Left kidney (tissue), 8 donors: ENCODE results near the gene TMEM123. TPM values are rescaled to one million over a fixed set of nuclear protein-coding genes. Genes with fewer than 3 reads are reported as not detected.

Experiments used
- DNase-seq: peaks from one replicate; pipeline ENCODE4 v3.0.0-alpha.2; 2013
- long read RNA-seq, 8 donors: transcript quantifications; one replicate each; lab custom pipeline, GENCODE V29; 2026
- polyA plus RNA-seq: library from polyadenylated mRNA; unstranded; fragments of 120-200 nt; gene quantifications from one replicate; pipeline ENCODE4 v1.2.1, GENCODE V29; 2013; ENCODE audit not compliant: insufficient read length

The TMEM123 gene
- polyA plus RNA-seq: 301 TPM
- long read RNA-seq, donor 1, transcript TMEM123-202 (5 exons, 3,579 nt): major isoform, 83 of 176 reads
- long read RNA-seq, donor 1, transcript TMEM123-206 (3 exons, 549 nt): minor isoform, 62 of 176 reads
- long read RNA-seq, donor 1, partial matches to known transcripts: 30 of 176 reads
- long read RNA-seq, donor 1, other reads (novel, unspliced or antisense): 0 of 176 reads
- long read RNA-seq, donor 2, transcript TMEM123-202 (5 exons, 3,579 nt): major isoform, 70 of 121 reads
- long read RNA-seq, donor 2, transcript TMEM123-206 (3 exons, 549 nt): minor isoform, 32 of 121 reads
- long read RNA-seq, donor 2, partial matches to known transcripts: 19 of 121 reads
- long read RNA-seq, donor 2, other reads (novel, unspliced or antisense): 0 of 121 reads
- long read RNA-seq, donor 3, transcript TMEM123-206 (3 exons, 549 nt): minor isoform, 21 of 83 reads
- long read RNA-seq, donor 3, transcript TMEM123-202 (5 exons, 3,579 nt): major isoform, 46 of 83 reads
- long read RNA-seq, donor 3, partial matches to known transcripts: 16 of 83 reads
- long read RNA-seq, donor 3, other reads (novel, unspliced or antisense): 0 of 83 reads
- long read RNA-seq, donor 4, transcript TMEM123-206 (3 exons, 549 nt): major isoform, 11 of 11 reads
- long read RNA-seq, donor 4, partial matches to known transcripts: 0 of 11 reads
- long read RNA-seq, donor 4, other reads (novel, unspliced or antisense): 0 of 11 reads
- long read RNA-seq, donor 5, transcript TMEM123-202 (5 exons, 3,579 nt): major isoform, 70 of 121 reads
- long read RNA-seq, donor 5, transcript TMEM123-206 (3 exons, 549 nt): minor isoform, 16 of 121 reads
- long read RNA-seq, donor 5, partial matches to known transcripts: 34 of 121 reads
- long read RNA-seq, donor 5, other reads (novel, unspliced or antisense): 0 of 121 reads
- long read RNA-seq, donor 6, transcript TMEM123-206 (3 exons, 549 nt): major isoform, 73 of 149 reads
- long read RNA-seq, donor 6, transcript TMEM123-202 (5 exons, 3,579 nt): minor isoform, 58 of 149 reads
- long read RNA-seq, donor 6, partial matches to known transcripts: 17 of 149 reads
- long read RNA-seq, donor 6, other reads (novel, unspliced or antisense): 0 of 149 reads
- long read RNA-seq, donor 7, transcript TMEM123-206 (3 exons, 549 nt): minor isoform, 45 of 159 reads
- long read RNA-seq, donor 7, transcript TMEM123-202 (5 exons, 3,579 nt): major isoform, 82 of 159 reads
- long read RNA-seq, donor 7, partial matches to known transcripts: 31 of 159 reads
- long read RNA-seq, donor 7, other reads (novel, unspliced or antisense): 0 of 159 reads
- long read RNA-seq, donor 8, transcript TMEM123-202 (5 exons, 3,579 nt): major isoform, 28 of 45 reads
- long read RNA-seq, donor 8, transcript TMEM123-206 (3 exons, 549 nt): minor isoform, 10 of 45 reads
- long read RNA-seq, donor 8, partial matches to known transcripts: 7 of 45 reads
- long read RNA-seq, donor 8, other reads (novel, unspliced or antisense): 0 of 45 reads

- peak; percentile 77 for DNase-seq
Measured at GRCh38 chr11:102452461-102453301, at the start of gene TMEM123. Gene TMEM123 (minus strand): TSS chr11:102452765. CDS start chr11:102452623, 142 bp downstream.

GRCh38 chr11:102500829-102501228 is 48.3 kb upstream of the TMEM123 start:
- no peak for DNase-seq

- no peak for DNase-seq
Measured at GRCh38 chr11:102499931-102500330, 47.4 kb upstream of the TMEM123 start.

- DNase-seq: no peak
Measured at GRCh38 chr11:102499151-102499550, 46.6 kb upstream of the TMEM123 start.

- no peak for DNase-seq
Measured at GRCh38 chr11:102497061-102497460, 44.5 kb upstream of the TMEM123 start.

- DNase-seq: peak; percentile 84
Measured at GRCh38 chr11:102495161-102496042, 42.8 kb upstream of the TMEM123 start.

GRCh38 chr11:102494216-102494615 is 41.7 kb upstream of the TMEM123 start:
- DNase-seq: no peak

GRCh38 chr11:102493524-102493923 is 41.0 kb upstream of the TMEM123 start:
- no peak for DNase-seq

- DNase-seq: no peak
Measured at GRCh38 chr11:102491969-102492368, 39.4 kb upstream of the TMEM123 start.

- DNase-seq: no peak
Measured at GRCh38 chr11:102489186-102490145, 36.9 kb upstream of the TMEM123 start.

GRCh38 chr11:102488208-102488607 is 35.6 kb upstream of the TMEM123 start:
- no peak for DNase-seq

GRCh38 chr11:102487214-102487613 is 34.6 kb upstream of the TMEM123 start:
- no peak for DNase-seq

GRCh38 chr11:102486584-102486983 is 34.0 kb upstream of the TMEM123 start:
- no peak for DNase-seq

- no peak for DNase-seq
Measured at GRCh38 chr11:102485095-102485722, 32.6 kb upstream of the TMEM123 start.

GRCh38 chr11:102482433-102482832 is 29.9 kb upstream of the TMEM123 start:
- DNase-seq: no peak

- no peak for DNase-seq
Measured at GRCh38 chr11:102479733-102480132, 27.2 kb upstream of the TMEM123 start.

GRCh38 chr11:102478673-102479299 is 26.2 kb upstream of the TMEM123 start:
- DNase-seq: no peak
